Measurements from ENCODE around the gene PPP3R1.
A peak's percentile ranks its signal among the peaks of the same experiment; 100 is the strongest.
"Not testable (repeated sequence)": the region's sequence is repeated elsewhere in the genome, so short reads cannot be mapped to it uniquely, and the experiment has no call there.

PPP3R1 gene

DNA sequence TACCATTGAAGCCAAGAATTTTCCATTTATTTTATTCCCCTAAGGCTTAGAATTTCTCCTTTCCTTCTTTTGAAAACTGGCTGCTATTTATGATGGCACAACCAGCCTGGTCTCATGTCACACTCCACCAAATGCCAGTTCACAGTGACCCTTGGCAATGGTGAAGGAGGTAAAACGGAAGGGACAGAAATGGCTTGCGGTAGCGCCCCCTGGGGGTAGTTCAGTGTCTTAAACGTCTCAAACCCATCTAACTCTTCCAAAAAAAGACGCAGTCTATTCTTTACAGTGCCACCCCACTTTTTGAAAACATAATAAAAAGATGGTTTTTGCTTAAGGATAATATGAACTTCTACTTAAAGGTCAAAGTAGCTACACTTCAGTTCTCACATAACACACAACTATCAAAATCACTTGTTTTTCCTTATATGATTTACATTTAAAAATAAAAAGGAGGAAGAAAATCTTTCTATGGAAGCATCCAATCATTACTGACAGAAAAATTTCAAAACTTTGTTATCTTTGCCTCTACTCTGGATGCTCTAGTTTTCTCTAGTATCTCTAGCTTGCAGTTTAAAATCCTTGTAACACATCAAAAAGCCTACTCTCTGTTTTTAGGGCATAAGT lies 66.7 kb downstream of the PPP3R1 start:
- DNase-seq, result no peak

DNA sequence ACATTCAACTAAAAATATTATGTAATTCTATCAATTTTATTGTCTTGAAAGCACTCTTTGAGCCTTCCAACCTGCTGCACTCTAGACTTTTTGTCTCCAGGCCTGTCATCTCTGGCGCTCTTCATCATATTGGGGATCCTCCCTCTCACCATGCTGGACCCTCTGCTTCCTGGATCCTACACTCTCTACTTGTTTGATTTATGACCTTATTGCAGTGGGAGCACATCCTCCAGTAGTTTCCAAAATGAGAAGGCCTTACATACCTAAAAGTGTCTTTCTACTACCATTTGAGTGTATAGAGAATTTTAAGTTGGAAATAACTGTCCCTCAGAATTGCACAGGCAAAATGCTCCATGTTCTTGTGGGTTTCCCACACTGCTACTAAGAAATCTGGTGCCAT lies 69.4 kb downstream of the PPP3R1 start:
- no peak for DNase-seq

DNA sequence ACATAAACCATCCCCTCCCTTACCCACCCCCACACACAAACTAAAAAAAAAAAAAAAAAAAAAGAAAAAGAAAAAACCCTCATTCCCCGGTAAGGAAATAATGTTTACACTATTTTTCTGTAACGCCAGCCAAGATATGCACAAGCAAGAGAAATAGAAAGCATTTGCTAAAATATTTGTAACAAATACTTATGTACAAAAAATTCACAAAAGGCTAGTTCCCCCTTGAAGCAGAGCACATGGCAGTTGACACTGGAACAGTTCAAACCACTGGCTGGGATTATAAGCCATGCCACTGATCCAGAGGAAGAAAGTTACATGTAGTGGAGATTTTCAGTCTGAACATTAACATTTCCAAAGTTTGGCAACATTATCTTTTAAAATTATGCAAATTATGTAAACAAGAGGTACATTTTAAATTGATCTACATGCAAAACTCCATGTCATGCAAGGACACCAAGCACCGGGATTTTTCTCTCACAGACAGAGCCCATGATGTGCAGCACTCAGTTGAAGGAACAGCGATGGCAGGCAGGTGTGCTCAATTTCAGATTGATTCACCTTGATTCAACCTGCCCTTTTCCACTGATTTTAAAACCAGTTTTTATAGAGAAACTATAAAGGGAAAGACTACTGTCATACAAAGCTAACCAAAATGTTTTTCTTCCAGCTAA lies 73.2 kb downstream of the PPP3R1 start:
- no peak for DNase-seq

DNA sequence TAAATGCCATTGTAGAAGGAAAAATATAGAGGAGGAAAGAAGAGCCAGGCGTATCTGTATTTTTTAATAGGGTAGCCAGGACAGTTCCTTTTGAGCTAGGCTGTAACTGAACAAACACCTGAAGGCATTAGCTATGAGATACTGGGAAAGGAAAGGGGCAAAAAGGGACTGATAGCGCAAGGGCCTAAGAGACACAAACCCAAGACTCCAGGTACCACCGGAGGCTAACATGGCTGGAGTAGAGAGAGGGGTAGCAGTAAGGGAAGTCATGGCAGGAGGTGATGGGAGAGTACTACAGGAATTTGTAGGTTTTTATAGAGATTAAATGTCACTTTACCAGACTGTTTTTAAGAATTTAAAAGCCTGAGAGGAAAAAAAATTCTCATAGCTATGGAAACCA lies 73.9 kb downstream of the PPP3R1 start:
- no peak for DNase-seq

DNA sequence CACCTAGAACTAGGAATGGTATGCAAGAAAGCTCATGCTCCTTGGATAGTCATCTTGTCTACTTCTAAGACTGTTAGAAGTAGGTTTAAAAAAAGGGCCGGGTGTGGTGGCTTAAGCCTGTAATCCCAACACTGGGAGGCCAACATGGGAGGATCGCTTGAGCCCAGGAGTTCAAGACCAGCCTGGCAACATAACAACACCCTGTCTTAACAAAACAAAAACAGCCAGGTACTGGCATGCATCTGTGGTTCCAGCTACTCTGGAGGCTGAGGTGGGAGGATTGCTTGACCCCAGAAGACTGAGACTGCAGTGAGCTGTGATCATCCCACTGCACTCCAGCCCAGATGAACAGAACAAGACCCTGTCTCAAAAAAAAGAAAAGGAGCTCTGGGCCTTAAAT lies 74.8 kb downstream of the PPP3R1 start:
- DNase-seq, result no peak

DNA sequence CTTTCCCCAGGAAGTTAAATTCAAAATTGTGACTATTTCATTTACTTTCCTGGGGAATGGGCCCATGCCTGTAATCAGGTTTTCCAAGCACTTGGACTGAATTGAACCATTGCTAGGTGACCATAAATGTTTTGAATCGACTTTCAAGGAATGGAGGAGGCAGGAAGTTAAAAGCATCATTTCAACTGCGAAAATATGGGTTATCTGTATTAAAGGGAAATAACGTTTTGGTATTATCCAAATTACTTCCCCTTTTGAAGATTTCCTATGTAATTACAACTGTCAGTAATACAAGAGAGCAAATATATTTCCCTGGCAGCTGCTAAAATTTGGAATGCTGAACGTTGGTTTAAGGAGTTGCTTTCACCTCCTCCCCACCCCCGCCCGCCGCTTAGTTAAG lies 75.7 kb downstream of the PPP3R1 start:
- DNase-seq, result no peak

DNA sequence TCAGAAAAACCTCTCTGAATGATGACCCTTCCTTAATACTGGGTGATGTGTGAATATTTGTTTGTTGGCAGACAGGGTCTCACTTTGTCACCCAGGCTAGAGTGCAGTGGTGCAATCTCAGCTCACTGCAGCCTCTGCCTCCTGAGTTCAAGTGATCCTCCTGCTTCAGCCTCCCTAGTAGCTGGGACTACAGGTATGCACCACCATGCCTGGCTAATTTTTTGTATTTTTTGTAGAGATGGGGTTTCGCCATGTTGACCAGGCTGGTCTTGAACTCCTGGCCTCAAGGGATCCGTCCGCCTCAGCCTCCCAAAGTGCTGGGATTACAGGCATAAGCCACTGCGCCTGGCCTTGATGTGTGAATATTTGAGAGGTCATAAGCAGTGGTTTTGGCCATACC lies 77.1 kb downstream of the PPP3R1 start:
- not testable (repeated sequence) for DNase-seq

DNA sequence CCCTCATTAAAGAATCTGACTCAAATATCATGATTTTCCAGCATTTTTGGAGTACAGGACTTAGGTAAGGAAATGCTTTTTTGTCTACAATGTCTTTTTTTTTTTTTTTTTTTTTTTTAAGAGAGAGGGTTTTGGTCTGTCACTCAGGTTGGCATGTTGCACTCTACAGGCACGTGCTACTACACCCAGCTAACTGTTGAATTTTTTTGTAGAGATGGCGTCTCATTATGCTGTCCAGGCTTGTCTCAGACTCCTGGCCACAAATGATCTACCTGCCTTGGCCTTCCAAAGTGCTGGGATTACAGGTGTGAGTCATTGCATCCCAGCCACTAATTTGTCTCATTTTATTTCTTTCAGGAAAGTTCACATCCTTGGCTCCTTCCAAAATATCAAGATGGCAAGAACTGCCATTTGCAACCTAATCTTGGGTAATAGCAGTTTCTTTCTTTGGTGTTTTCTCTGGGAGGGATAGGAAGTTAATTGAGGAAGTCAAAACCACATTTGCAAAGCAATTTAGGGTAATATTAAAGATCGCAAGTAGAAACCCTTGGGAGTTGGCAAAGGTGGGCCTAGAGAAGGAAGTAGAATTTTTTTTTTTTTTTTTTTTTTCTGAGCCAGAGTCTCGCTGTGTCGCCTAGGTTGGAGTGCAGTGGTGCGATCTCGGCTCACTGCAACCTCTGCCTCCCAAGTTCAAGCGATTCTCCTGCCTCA lies 79.2 kb downstream of the PPP3R1 start:
- no peak for DNase-seq

DNA sequence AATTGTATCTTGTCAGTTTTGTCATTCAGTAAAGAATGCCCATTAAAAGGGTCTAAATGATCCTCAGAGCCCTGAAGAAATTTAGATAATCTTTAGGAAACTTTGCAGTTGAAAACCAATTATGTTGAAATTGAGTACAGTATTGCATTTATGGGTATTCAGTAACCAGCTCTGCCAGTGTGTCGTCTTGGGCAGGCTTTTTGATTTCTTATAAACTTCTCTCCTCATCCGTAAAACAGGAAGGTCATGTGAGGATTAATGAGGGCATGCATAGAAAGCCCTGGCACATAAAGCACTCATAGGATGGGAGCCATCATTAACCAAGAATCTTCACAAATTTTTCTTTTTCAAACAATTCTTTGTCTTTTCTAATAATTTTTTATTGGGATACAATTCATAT lies 79.8 kb downstream of the PPP3R1 start:
- DNase-seq, result no peak

DNA sequence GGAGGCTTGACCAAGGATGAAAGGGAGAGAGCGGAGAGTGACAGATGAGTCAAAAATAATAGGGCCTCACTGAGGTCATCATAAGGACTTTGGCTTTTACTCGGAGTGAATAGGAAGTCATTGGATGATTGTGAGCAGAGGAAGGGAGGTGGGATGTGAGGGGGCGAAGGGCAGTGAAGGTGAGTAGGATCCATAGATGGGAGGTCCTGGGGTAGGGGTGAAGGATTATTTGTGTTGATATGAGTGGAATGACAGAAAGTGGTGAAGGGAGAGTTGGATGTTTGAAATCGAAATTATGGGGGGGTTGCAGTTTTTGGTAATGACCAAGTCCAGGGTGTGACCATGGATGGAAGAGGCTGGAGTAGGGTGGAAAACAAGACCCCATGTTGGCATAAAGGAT lies 80.6 kb downstream of the PPP3R1 start:
- no peak for DNase-seq

DNA sequence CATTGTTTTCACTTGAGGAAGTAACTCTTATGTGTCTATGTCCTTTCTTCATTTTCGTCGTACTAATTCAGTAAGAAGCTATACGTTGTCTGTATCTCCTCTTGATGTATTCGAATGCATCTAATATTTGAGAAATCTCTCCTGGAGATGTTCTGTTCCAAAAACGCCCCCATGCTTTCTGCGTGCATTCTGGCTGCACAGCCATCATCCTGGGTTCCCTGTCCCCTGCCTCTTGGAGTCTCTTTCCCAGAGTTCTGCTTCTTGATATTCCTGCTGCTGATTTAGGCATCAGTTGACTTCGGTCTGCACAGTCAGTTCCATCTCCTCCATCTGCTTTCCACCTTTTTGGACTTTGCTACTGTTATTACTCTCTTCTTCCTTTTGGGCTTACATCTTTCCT lies 81.2 kb downstream of the PPP3R1 start:
- no peak for DNase-seq

DNA sequence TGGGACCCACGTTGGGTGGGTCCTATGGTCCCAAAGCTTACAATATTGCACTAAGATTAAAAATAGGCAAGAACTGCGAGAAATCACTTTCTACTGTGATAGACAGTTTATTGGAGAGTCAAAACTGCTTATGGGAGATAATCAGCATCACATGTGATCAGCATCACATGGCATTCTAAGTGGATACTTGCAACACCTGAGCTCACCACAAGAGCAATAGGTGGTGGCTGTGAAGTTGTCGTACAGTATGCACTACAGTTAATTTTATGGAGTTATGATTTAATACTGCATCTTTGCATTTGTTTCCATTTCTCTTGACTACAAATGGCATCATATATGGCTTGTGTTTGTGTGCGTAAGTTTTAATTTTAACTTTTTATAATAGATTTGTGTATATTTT lies 83.0 kb downstream of the PPP3R1 start:
- DNase-seq, result no peak

DNA sequence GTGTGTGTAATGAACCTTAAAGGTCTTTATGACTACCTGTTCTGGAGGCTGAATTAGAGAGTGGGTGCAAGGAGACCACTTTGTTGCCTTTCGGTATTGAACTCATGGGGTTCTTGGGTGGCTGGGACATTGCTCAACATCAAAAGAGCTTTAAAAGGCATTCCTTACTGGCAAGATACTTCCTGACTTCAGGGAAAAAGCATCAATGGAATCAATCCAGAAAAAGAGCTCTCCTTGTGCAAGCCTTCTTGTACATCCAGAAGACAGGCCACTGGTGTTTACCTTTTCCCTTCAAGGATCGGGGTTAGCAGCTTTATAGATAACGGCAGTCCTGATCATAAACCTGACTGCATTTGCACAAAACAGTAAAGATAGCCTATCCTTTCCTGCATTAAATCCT lies 85.1 kb downstream of the PPP3R1 start:
- no peak for DNase-seq

DNA sequence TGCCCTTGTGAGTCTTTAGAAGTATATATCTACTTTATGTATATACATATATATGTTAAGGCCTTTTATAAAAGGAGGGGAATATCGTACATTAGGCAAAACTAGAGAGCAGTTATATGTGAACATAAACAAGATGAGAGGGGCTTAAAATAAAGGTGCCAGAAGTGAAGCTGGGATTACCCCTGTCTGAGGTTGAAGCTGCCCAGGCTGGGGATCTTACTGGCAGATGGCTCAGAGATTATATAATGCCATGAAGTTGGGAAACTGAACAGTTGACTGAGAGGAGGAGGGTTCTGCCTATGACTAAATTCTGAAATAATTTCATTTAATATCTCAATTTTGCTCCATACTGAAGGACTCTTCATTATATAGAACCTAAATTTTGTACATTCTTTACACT lies 88.7 kb downstream of the PPP3R1 start:
- DNase-seq, result no peak

DNA sequence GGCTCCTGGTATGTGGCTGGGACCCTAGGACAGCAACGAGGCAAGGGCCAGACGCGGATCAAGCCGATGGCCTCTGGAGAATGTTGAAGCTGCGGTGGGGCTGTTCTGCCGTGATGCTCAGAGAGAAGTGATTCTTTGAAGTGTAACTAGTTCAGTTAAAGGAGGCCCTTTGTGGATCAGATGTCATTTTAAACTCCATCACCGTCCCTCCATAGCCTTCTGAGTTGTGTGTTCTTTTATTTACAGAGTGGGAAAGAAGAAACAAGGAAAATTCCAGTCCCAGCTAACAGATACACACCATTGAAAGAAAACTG lies 94.2 kb downstream of the PPP3R1 start:
- DNase-seq, result no peak

DNA sequence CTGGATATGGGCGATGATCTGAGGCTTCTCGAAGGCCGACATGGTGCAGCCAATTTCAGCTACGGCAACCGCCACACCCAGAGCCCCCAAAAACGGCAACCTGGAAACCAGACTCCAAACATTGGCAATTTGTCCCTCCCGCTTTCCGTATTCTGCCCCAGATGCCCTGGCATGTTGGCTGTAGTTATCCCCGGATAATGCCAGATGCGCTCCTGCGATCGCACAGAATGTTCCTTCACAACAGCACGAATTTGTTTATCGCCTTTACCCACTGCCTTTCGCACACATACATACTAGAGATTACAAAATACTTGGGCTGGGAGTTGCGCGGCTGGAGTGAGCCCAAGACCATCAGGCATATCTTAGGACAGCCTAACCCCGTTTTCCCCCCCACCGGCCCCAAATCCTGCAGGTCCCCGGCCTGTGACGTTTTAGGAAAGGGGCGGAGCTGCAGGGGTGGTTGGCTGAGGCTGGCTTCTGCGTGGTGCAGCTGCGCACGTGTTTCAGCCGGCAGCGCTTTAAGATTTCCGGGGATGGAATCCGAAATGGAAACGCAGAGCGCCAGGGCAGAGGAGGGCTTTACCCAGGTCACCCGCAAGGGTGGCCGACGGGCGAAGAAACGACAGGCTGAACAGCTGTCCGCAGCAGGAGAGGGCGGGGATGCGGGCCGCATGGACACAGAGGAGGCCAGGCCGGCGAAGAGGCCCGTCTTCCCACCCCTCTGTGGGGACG lies 94.8 kb downstream of the PPP3R1 start, which contains the start of gene PNO1:
TSS of gene PNO1 (plus strand) at position 487 of the 732 bp plus-strand sequence. CDS start at position 534, 47 bp downstream.
- DNase-seq, result peak; percentile 68

DNA sequence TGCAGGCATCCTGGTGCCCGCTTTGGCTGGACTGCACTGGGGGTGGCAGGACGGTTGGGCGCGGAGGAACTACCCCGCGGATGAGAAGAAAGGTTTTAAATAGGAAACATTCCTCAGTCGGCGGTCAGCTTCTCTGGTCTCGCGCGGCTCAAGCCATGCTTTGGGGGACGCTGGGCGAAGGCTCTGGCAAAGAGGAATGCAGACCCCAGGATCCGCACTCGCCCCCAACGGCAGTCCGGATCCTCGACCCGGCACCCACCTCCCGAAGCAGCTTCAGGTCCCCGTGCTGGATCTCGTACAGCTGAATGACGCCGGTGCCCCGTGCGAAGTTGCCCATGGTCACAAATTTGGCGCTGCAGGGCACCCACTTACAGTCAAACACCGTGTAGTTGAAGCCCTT lies 95.3 kb downstream of the PPP3R1 start:
- DNase-seq, result peak; percentile 30

DNA sequence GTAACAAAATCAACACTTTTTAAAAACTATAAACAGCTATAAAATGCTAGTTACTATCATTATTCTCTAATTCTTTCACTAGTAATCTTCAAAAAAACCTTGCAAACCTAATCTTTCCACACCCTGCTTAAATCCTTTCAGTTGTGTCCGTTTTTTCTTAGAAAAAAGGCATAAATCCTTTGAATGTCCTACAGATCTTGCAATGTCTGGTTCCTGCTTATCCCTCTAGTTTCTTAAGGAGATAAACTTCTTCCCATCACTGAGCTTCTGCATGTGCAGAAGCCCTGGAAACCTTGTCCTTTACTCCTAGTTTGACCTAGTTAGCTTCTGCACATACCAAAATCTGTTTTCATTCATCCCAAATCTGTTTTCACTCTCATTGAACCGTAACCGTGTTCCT lies 95.9 kb downstream of the PPP3R1 start:
- DNase-seq, result no peak

DNA sequence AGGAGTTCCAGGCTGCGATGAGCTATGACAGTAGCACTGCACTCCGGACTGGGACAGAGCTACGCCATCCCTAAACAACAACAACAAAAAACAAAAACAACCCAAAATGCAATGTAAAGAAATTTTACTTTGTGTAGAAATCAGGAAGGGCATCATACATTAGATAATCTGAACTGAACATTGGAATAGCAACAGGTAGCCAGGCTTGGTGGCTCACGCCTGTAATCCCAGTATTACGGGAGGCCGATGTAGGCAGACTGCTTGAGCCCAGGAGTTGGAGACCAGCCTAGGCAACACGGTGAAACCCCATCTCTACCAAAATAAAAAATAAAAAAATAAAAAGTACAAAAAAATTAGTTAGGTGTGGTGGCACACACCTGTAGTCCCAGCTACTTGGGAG lies 96.7 kb downstream of the PPP3R1 start:
- DNase-seq, result no peak

DNA sequence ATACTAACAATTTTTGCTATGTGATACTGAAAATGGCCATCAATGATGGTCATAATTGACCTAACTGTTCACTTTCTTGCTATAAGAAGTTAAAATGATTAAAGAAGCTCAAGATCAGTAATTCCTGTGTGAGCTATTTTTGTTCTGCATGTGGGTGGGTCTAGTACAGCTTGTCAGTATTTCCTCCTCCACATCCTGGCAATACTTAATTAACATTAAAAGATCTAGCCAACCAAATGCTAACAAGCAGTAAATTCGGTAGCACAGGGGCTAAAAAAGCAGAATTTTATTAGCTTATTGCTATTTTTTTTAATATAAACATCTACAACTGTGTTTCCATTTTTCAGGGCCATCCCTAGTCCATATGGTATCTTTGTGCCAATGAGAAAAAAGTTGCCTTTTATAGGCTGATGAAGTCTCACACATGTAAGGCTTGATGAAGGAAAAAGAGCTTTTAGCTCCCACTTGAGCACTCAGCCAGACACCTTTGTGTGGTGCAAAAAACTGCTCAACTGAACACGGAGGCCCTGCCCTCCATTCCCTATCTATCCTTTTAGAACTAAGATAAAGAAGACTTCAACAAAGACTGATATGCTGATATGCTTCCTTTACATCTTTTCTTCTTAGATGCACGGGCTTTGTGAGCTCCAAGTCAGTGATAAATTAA lies 99.5 kb downstream of the PPP3R1 start:
- no peak for DNase-seq

DNA sequence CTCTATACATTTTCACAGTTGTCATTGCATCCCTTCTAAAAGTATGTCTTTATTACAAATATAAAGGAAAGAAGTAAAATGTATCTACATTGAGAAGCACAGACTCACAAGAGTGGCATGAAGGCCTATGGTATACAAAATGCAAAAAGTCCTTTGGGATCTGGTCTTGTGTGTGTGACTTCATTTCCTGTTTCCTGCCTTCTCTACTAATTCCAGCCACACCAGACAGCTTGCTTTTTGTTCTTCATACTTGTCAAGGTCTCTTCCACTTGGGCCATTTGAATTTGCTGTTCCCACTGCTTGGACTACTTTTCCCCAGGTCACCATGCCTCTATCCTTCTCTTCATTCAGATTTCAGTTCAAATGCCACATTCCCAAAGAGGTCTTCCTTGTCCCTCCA lies 101.3 kb downstream of the PPP3R1 start:
- no peak for DNase-seq

DNA sequence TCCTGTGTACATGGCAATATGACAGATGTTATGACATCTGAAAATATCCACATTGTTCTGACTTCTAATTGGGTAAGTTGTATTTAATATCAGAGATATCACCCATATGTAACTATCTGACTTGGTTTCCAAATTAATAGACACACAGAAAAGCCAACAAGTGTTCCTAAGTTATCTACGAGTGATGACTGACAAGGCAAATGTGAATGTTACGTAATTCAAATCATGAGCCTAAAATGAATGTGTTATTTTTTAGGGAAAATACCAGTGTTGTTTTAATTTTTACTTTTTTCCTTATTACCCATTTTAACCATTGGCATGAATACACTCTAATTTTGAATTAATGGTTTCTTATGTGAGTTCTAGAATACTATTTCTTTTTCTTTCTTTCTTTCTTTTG lies 110.5 kb downstream of the PPP3R1 start:
- no peak for DNase-seq
